Gastrocnemius medialis (tissue), 4 donors: ENCODE data around the gene NUTM1. TPM values are rescaled to one million over a fixed set of nuclear protein-coding genes. Genes with fewer than 3 reads are reported as not detected.

Experiments
- ATAC-seq, 2 donors: fragments of 150-250 bp; one replicate each; pipeline ENCODE4 v1.9.1; 2016
- DNase-seq, 2 donors: peaks; one replicate each; pipeline ENCODE4 v3.0.0-alpha.2; 2019
- H3K27ac ChIP-seq, 4 donors: fragments of 200-600 bp; sonication (generic); 1 replicate in 1 of 4; 2 replicates in 3 of 4; pipeline ENCODE4 v1.5.1; 2016 to 2018; ENCODE audit warnings: mild to moderate bottlenecking in 2 of 4, moderate library complexity in 1 of 4
- H3K27me3 ChIP-seq, 3 donors: fragments of 200-600 bp; sonication (generic) in 2 of 3; 1 replicate in 1 of 3; 2 replicates in 2 of 3; pipeline versions ENCODE4 v1.5.1 to v1.6.0; 2016 to 2019; ENCODE audit warnings: mild to moderate bottlenecking in 1 of 3, moderate library complexity in 1 of 3
- H3K36me3 ChIP-seq, 2 donors: fragments of 200-600 bp; sonication (generic) in 1 of 2; one replicate each; pipeline ENCODE4 v1.5.1; 2017 to 2018
- H3K4me1 ChIP-seq, 2 donors: fragments of 200-600 bp; sonication (generic) in 1 of 2; one replicate each; pipeline ENCODE4 v1.5.1; 2016 to 2017; ENCODE audit warnings: mild to moderate bottlenecking in 2 of 2
- H3K4me3 ChIP-seq, 4 donors: fragments of 200-600 bp; sonication (generic) in 3 of 4; 1 replicate in 1 of 4; 2 replicates in 3 of 4; pipeline ENCODE4 v1.5.1; 2016 to 2019; ENCODE audit warnings: mild to moderate bottlenecking in 2 of 4
- H3K9me3 ChIP-seq, 3 donors: fragments of 200-600 bp; sonication (generic) in 2 of 3; 1 replicate in 1 of 3; 2 replicates in 2 of 3; pipeline ENCODE4 v1.5.1; 2016 to 2019
- POLR2A ChIP-seq, 2 donors: fragments of 450-650 bp; IDR thresholded peaks; one replicate each; pipeline ENCODE4 v1.6.1; 2017; ENCODE audit warnings: antibody characterized with exemption in 2 of 2, mild to moderate bottlenecking in 2 of 2, moderate library complexity in 2 of 2
- in situ Hi-C, 4 donors: fragments of 200-750 bp; cut with MboI; loops; one replicate each; pipeline versions ENCODE4 v1.15.0 to v1.8.0; 2017; ENCODE audit warnings: low sequenced_read_pairs in 4 of 4
- intact Hi-C: fragments of 100-400 bp; cut with DNase I; formaldehyde crosslinking; loops from one replicate; pipeline ENCODE4 v1.15.1; 2023; ENCODE audit warnings: low total_unique reads
- total RNA-seq, 4 donors: library from RNA; depleted of rRNA; stranded (reverse); fragments of >200 nt; gene quantifications; one replicate each; pipeline versions ENCODE4 v1.1.0 to v1.2.3, GENCODE V29; 2016
- TF ChIP-seq, protein P1 (sequence below), 5 experiments: fragments of 450-650 bp in 3 of 5; fragments of 200-600 bp in 2 of 5; sonication (generic) in 2 of 5; IDR thresholded peaks in 4 of 5; conservative IDR thresholded peaks in 1 of 5; 1 replicate in 4 of 5; 2 replicates in 1 of 5; pipeline ENCODE4 v1.5.1; 2016 to 2019; ENCODE audit warnings: antibody characterized with exemption in 5 of 5, mild to moderate bottlenecking in 3 of 5, moderate library complexity in 3 of 5

The NUTM1 gene
- total RNA-seq, 4 donors from 2014 or later = not detected

DNA sequence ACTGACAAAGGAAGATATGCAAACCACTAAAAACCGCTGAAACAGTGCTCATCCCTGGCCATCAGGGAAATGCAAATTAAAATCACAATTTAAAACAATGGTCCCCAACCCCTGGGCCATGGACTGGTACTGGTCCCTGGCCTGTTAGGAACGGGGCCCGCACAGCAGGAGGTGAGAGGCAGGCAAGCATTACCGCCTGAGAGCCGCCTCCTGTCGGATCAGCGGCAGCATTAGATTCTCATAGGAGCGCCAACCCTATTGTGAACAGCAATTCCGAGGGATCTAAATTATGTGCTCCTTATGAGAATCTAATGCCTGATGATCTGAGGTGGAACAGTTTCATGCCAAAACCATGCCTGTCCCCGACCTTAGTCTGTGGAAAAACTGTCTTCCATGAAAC lies 19.9 kb upstream of the NUTM1 start:
- no peak for TF ChIP-seq POLR2A (IDR thresholded peaks at IDR 0.05)
- TF ChIP-seq, protein P1, sequence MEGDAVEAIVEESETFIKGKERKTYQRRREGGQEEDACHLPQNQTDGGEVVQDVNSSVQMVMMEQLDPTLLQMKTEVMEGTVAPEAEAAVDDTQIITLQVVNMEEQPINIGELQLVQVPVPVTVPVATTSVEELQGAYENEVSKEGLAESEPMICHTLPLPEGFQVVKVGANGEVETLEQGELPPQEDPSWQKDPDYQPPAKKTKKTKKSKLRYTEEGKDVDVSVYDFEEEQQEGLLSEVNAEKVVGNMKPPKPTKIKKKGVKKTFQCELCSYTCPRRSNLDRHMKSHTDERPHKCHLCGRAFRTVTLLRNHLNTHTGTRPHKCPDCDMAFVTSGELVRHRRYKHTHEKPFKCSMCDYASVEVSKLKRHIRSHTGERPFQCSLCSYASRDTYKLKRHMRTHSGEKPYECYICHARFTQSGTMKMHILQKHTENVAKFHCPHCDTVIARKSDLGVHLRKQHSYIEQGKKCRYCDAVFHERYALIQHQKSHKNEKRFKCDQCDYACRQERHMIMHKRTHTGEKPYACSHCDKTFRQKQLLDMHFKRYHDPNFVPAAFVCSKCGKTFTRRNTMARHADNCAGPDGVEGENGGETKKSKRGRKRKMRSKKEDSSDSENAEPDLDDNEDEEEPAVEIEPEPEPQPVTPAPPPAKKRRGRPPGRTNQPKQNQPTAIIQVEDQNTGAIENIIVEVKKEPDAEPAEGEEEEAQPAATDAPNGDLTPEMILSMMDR (IDR thresholded peaks at IDR 0.05 in 4 of 5, conservative IDR thresholded peaks at IDR 0.05 in 1 of 5) = no peak
- Histone ChIP-seq H3K36me3 (no peaks in the 10 kb centered on the region), H3K9me3 (no peaks in the 10 kb centered on the region), H3K27ac (no peak overlapping the region), H3K27me3 (no peaks in the 10 kb centered on the region), H3K4me1 (peaks cover 19 to 21% of the 10 kb centered on the region in 2 donors), H3K4me3 (no peak overlapping the region)
- ATAC-seq (no peak), DNase-seq (no peak)
- in situ Hi-C loops (loop anchor here in 1 of 4 donors (10.0 kb wide), 1 partner anchor 78 kb away; no protein-coding TSS in a partner anchor), intact Hi-C loops (no loop called here)

DNA sequence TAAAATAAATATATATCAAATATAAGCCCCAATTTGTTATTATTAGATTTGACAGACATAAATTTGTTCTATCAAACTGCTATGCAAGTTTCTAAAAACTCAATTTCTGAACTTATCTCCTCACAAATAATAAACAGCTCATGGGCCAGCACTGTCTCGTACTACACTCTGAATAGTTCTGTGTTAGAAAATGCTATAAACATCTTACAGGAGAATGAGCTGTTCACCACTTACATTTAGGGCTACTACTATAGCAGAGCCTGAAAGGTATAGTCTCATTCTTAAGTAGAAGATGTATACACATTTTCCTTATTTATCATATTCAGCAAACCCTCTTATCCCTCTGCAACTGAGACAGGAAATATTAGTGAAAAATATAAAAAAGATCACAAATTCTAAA lies 18.2 kb upstream of the NUTM1 start:
- in situ Hi-C loops (loop anchor here in 1 of 4 donors (10.0 kb wide), 1 partner anchor 80 kb away; no protein-coding TSS in a partner anchor), intact Hi-C loops (no loop called here)

DNA sequence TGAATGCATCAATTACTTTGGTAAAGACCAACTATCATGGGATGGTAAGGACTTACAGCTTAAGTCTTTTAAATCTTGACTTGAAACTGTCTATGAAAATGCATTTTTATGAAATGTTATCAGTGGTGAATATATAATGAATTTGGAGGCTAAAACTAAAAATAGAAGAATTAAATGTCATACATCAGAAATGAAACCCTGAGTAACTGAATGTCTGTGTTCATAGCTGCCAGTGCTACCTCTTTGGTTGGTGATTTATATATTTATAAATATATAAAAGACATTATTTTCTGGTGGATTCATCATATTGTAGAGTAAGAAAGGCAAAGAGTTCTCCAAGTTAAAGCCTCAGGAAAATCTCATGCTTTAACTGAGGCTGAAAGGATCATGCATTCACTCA lies 17.7 kb upstream of the NUTM1 start:
- intact Hi-C loops (no loop called here), in situ Hi-C loops (loop anchor here in 1 of 4 donors (10.0 kb wide), 1 partner anchor 81 kb away; no protein-coding TSS in a partner anchor)
- TF ChIP-seq, protein P1 (IDR thresholded peaks at IDR 0.05 in 4 of 5, conservative IDR thresholded peaks at IDR 0.05 in 1 of 5) = no peak
- no peak for TF ChIP-seq POLR2A (IDR thresholded peaks at IDR 0.05)

More for the DNA sequence above, 18.2 kb upstream of the NUTM1 start:
- TF ChIP-seq POLR2A (IDR thresholded peaks at IDR 0.05) = no peak
- TF ChIP-seq, protein P1 (IDR thresholded peaks at IDR 0.05 in 4 of 5, conservative IDR thresholded peaks at IDR 0.05 in 1 of 5) = no peak
- H3K36me3 ChIP-seq = no peaks in the 10 kb centered on the region
- no peak overlapping the region for H3K27ac ChIP-seq
- H3K4me3 ChIP-seq = no peak overlapping the region
- peaks cover 13 to 21% of the 10 kb centered on the region in 2 donors for H3K4me1 ChIP-seq
- ATAC-seq = no peak
- no peaks in the 10 kb centered on the region for H3K27me3 ChIP-seq
- no peak for DNase-seq
- H3K9me3 ChIP-seq = no peaks in the 10 kb centered on the region

DNA sequence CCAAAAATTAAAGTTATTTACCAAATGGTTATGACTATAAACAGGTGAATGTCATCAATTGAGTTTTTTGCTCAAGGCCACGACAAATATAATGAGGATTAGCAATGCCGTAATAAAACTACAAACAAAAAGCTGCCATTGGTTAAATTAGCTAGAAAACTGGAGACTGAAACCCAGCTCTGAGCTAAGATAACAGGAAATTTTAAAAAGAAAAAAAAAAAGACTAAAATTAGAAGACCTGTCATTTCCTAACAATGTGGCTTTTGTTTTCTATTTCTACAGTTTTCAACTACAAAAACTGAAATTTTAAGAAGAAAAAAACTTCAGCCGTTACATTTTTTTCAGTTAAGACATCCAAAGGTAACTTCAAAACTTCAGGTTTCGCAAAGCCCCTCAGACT lies 15.2 kb upstream of the NUTM1 start:
- no peak for ATAC-seq
- Histone ChIP-seq H3K9me3 (no peaks in the 10 kb centered on the region), H3K36me3 (no peaks in the 10 kb centered on the region), H3K27me3 (no peaks in the 10 kb centered on the region), H3K4me3 (no peak overlapping the region), H3K4me1 (peaks cover 13 to 21% of the 10 kb centered on the region in 2 donors), H3K27ac (no peak overlapping the region)
- intact Hi-C loops (no loop called here), in situ Hi-C loops (loop anchor here in 1 of 4 donors (10.0 kb wide), 1 partner anchor 83 kb away; no protein-coding TSS in a partner anchor)
- TF ChIP-seq POLR2A (IDR thresholded peaks at IDR 0.05) = no peak
- TF ChIP-seq, protein P1 (IDR thresholded peaks at IDR 0.05 in 4 of 5, conservative IDR thresholded peaks at IDR 0.05 in 1 of 5) = no peak
- DNase-seq = no peak

More for the DNA sequence above, 17.7 kb upstream of the NUTM1 start:
- no peaks in the 10 kb centered on the region for H3K36me3 ChIP-seq
- H3K4me3 ChIP-seq = no peak overlapping the region
- no peak overlapping the region for H3K27ac ChIP-seq
- H3K27me3 ChIP-seq = no peaks in the 10 kb centered on the region
- peaks cover 13 to 21% of the 10 kb centered on the region in 2 donors for H3K4me1 ChIP-seq
- no peaks in the 10 kb centered on the region for H3K9me3 ChIP-seq
- ATAC-seq = no peak
- DNase-seq = no peak

DNA sequence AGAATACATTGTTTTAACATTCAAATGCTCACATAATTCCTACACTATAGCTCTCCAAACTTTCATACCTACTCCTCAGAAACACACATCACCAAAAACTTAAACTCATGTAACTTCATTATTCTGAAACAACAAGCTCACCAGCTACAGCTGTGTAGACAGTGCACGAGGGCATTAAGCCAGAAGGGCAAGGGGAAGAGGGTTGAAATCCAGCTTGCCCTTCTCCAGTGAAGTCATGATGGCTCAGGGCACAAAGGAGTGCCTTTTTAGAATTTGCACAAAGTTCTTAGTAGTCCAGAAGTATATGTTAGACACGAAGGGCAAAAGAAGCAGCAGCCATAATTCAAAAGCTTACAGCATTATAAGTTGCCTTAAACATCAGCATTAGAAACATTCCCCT lies 14.1 kb upstream of the NUTM1 start:
- in situ Hi-C loops (loop anchor here in 1 of 4 donors (10.0 kb wide), 1 partner anchor 84 kb away; no protein-coding TSS in a partner anchor), intact Hi-C loops (no loop called here)
- Histone ChIP-seq H3K27ac (no peak overlapping the region), H3K4me1 (peaks cover 15 to 19% of the 10 kb centered on the region in 2 donors), H3K27me3 (no peaks in the 10 kb centered on the region), H3K4me3 (no peak overlapping the region), H3K36me3 (no peaks in the 10 kb centered on the region), H3K9me3 (no peaks in the 10 kb centered on the region)
- TF ChIP-seq POLR2A (IDR thresholded peaks at IDR 0.05) = no peak
- TF ChIP-seq, protein P1 (IDR thresholded peaks at IDR 0.05 in 4 of 5, conservative IDR thresholded peaks at IDR 0.05 in 1 of 5) = no peak
- ATAC-seq (no peak), DNase-seq (no peak)
